Stimulated activated naive CD4-positive, alpha-beta T cell treated with Interleukin-2 at 50 U/mL for 16 hours (primary cell): Measurements from ENCODE around the gene YAP1.
"Not testable (repeated sequence)": the region's sequence is repeated elsewhere in the genome, so short reads cannot be mapped to it uniquely, and the experiment has no call there.

Experiments used
- DNase-seq: peaks from one replicate; lab custom pipeline; 2025; lab: John Stamatoyannopoulos, UW

YAP1 gene

DNA sequence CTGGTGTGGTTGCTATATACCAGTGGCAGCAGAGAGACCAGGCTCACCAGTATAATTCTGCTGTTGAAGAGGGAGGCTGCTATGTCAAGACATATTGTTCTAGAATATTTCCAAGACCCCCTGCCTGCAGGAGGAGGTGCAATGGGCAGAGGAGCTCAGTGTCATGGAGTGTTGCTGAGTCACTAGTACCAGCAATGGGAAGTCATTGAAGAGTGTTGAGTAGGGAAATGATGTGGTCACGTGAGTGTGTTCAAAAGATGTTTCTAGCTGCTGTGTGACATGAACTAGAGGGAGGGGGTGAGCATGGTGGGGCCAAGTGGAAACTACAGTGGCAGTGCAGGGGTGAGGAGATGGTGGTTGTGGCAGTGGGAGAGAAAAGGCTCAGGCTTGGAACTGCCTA lies 130.8 kb downstream of the YAP1 start:
- no peak for DNase-seq

- DNase-seq, result no peak
Observed at GRCh38 chr11:102243399-102243884, 133.2 kb downstream of the YAP1 start.

DNA sequence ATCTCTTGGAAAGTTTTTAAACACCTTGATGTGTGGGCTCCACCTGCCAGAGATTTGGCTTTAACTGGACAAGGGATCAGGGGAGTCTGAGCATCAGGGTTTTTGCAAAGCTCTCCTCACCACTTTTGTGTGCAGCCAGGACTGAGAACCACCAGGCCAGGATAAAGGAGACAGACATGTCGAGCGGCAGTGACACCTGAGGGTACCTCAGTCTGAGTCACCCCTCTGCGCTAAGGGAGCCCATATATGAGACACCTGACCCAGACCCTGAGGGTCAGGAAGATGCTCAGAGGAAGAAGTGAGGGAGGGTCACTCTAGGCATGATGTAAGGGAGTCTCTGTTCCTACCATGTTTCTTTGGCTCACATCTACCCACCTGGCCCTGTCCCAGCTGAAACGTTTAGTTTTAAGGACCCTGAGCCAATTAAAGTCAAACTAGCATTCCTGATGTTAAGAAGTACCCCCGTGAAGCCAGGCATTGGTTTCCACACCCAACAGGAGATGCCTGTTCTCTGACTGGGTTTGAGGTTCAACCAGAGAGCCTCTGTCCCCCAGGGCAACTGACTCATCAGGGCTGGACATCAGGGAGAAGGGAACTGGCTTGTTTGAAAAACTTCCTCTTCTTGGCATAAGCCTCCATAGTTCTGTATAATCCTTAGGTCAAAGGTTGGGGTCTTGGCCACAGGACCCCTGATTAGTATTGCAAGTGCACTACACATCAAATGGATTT lies 134.6 kb downstream of the YAP1 start:
- no peak for DNase-seq

GRCh38 chr11:102251423-102251822 lies 141.2 kb downstream of the YAP1 start:
- no peak for DNase-seq

GRCh38 chr11:102252339-102252891 lies 142.2 kb downstream of the YAP1 start:
- no peak for DNase-seq

- DNase-seq, result no peak
Observed at GRCh38 chr11:102253020-102253715, 142.9 kb downstream of the YAP1 start.

DNA sequence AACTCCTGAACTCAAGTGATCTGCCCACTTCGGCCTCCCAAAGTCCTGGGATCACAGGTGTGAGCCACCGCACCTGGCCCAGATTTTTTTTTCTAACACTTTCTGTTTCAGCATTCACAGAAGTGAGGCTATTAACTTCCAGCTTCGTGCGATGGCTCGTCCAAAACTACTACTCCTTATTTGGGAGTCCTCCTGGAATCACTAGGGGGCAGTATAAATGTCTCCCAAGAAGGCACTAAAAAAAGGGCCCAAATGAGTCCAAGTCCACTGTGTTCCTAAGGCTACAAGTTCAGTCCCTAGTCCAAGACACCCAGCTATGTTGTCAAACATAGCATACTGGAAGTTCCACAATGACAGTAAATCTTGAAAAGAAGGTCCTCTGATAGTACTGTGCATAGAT lies 143.8 kb downstream of the YAP1 start:
- no peak for DNase-seq

DNA sequence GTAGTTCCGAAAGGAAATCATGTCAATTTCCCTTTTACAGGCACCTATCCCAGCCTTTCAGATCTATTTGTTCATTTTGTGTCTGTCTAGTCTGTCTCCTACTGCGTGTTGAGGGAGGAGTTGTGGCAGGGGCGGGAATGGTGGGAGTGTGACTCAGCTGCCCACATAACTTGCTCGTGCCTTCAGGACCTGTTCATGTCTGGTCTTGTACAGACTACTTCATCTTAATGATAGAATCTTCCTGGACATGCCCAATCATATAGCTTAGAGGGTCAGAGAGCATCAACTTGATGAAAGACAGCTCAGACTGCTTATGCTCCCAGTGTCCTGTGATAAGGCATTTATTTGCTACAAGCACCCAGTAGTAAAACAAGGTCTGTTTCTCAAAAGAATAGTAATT lies 146.0 kb downstream of the YAP1 start:
- no peak for DNase-seq

GRCh38 chr11:102260241-102260640 lies 150.0 kb downstream of the YAP1 start:
- DNase-seq, result no peak

- DNase-seq, result no peak
Observed at GRCh38 chr11:102263379-102264003, 153.2 kb downstream of the YAP1 start.

DNA sequence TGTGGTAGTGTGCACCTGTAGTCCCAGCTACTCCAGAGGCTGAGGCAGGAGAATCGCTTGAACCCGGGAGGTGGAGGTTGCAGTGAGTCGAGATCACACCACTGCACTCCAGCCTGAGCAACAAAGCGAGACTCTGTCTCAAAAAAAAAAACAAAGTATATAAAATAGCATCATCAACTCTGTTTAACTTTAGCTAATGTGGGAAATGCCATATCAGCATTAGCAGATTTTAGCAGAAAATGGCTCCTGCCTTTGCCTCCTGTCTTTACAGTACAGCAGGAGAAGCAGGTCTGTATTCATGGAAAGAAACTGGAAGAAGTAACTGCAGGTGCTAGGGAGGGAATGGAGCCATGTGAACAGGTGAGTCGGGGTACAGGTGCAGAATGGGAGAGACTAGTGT lies 154.5 kb downstream of the YAP1 start:
- not testable (repeated sequence) for DNase-seq

GRCh38 chr11:102266099-102266498 lies 155.9 kb downstream of the YAP1 start:
- DNase-seq, result no peak

DNA sequence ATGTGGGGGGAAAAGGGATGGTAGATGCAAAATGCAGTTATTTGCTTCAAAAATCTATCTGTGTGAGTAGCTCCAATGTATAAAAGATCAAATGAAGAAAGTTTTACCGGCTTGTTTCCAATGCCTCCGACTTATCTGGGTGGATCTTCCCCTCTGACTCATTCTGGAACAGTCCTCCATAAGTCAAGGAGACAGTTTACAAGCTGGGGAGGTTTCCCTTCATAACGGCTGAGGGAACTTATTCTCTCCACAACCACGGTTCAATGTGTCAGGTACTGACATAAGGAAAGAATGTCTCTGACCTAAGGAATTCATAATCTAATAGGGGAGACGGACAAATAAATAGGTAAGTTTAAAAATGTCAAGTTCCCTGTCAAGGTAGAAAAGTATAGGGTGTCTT lies 157.4 kb downstream of the YAP1 start:
- no peak for DNase-seq

GRCh38 chr11:102268083-102268984 lies 158.1 kb downstream of the YAP1 start:
- peak; percentile 77 for DNase-seq

- no peak for DNase-seq
Observed at GRCh38 chr11:102268985-102269470, 158.8 kb downstream of the YAP1 start.

DNA sequence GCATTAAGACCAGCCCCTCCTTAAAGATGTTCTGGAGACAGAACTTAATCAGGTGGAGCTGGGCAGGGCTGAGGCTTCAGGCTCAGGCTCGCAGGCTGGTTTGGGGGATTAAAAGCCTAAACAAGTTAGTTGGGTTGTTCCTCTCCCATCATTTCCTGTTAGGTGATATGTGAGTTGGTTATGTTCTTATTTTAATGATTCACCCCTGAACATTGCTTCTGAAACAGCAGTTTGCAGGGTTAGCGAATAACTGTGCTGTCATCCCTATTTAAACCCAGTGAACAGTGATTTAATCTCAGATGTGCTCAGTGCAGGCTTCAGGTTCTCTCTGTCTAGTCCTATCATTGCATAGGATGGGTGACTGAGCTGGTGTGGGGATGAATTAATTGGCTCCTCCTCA lies 159.7 kb downstream of the YAP1 start:
- DNase-seq, result no peak

DNA sequence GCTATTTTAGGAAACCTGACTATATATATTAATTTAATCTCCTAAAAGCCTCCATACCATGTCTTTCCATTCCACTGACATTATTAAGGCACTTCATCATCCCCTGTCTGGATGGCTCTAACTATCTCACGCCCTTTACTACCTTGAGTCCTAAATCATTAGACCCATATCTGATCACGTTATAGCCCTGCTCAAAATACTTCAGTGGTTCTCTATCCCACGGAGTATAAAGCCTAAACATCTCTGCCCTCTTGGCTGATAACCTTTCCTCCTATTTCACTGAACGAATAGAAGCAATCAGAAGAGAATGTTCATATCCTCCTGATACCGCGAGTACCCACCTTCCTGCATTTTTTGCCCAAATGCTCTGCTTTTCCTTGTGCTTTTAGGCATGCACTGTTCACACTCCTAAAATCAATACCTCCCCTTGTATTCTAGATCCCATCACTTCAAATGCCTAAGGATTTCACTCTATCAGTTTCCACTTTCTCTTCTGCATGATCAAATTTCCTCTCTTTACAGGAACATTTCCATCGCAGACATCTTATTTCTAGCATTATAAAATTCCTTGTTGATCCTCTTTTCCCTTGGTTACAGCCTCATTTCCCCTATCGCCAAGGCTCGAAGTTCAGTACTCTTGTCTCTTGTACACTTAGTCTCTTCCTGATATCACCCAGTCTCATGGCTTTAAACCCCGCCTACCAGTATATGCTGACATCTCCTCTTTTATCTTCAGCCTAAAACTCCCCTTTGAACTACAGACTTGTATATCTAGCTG lies 162.0 kb downstream of the YAP1 start:
- no peak for DNase-seq

DNA sequence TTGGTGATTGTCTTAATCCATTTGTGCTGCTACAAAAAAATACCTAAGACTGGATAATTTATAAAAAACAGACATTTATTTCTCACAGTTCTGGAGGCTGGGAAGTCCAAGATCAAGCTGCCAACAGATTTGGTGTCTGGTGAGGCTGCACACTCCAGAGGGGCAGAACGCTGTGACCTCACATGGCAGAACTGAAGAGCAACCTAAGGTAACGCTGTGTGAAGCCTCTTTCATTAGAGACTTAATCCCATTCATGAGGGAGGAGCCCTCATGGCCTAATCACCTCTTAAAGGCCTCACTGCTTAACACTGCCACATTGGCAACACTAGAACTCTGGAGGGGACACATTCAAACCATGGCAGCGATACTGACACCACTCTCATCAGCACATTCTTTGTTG lies 164.4 kb downstream of the YAP1 start:
- DNase-seq, result no peak

DNA sequence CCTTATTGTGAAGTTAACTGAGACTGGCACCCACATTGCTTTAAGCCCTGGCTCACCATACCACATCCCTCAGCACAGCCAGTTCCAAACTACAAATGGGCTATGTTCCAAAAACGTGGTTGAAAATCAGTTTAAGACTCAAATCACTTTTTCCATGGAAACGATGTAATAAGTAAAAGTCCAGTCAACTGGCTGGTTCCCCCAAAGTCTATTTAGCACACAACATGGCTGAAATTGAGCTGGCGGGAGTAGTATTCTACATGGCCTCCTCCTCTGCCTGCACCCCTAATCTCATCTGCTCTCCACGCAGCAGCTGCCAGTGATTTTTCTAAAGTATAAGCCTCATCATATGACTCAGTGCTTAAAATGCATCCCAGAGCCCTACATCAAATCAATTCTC lies 166.1 kb downstream of the YAP1 start:
- no peak for DNase-seq

- no peak for DNase-seq
Observed at GRCh38 chr11:102276783-102277182, 166.5 kb downstream of the YAP1 start.

DNA sequence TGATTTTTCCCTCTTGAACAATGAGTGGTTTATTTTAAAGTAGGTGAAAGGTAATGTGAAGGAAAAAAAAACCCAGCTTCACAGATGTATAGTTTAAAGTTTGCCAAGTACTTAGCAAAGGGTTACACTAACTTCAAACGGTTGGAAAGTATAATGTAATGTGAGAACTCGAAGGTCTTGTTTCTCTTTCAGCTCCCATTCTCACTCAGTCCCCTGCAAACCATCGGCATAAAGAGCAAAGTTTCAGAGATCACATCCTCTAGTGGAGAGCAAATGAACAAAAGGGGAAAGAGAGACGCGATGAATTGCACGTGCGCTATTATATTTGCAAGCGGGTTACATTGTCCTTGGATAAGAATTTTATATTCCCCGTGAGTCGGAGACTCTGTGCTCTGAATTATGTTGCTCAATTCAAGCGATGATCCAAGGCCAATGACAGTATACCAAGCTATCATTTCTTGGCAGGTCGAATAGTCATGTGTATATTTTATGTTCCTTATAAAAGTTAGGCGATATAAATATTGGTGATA lies 169.5 kb downstream of the YAP1 start:
- DNase-seq, result no peak
